ENCODE measurements around the gene ATP5MC3.
"Not testable (repeated sequence)": the region's sequence is repeated elsewhere in the genome, so short reads cannot be mapped to it uniquely, and the experiment has no call there.

The ATP5MC3 gene

DNA sequence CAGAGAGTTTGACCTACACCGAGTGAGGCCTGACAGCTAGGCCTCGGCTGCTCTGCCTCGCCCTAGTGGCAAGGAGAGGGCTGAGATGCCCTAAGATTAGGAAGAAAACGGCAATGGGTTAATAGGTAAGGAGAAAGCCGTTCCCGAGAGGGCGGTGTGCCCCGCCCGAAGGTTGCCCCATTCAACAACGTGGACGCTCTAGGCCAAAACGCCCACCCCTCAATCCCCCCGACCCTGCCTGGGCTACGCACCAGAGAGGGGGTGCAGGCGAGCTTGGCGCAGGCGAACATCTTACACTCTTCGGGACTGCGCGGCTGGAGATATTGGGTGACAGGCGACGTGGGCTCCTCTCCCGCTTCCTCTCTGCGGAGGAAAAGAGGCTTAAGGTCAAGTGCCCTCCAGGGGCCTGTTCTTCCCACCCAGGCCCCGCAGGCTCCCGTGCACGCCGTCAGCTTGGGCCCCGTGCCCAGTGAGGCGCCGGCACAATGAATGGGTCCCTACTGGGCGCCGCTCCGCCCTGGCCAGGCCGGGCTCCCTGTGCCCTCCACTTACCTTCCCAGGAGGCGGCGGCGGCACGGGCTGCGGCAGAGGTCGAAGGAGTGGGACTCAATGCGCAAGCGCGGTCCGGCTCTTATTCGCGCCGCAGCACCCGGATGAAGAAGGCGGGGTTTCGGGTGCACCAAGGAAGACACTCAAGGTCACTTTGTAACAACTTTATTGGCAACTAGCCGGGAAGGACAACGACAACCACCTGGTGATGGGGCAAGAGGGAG, at the start of gene ATP5MC3:
Gene ATP5MC3 (minus strand): TSS at position 607 of the 773 bp plus-strand sequence. CDS start 317 bp downstream, at position 290.
- DNase-seq: peak; percentile 100

DNA sequence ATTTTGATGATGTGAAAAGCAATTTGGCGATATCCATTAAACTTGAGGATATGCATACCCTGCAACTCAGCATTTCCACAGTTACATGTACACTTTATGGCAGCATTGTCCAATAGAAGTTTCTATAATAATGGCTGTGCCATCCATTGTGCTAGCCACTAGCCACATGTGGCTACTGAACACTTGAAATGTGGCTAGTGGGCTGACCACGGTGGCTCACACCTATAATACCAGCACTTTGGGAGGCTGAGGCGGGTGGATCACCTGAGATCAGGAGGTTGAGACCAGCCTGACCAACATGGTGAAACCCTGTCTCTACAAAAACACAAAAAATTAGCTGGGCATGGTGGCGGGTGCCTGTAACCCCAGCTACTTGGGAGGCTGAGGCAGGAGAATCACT, 47.1 kb upstream of the ATP5MC3 start:
- not testable (repeated sequence) for DNase-seq

DNA sequence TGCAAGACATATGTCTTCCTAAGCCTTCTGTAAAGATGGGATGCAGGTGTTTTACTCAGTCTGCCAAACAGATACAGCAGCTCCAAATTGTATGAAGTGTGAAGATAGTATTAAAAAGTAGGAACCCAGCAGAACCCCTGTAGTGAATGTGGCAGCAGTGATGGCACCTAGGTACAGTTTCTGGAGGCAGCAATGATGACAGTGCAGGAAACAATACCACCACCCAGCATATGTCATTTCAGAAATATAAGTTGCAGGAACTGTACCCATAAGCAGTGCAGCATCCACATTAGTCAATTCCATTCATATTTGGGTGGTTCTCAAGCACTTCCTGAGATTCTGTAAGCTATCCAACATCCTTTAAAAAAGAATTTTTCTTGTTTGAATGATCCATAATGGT, 46.7 kb upstream of the ATP5MC3 start:
- no peak for DNase-seq

DNA sequence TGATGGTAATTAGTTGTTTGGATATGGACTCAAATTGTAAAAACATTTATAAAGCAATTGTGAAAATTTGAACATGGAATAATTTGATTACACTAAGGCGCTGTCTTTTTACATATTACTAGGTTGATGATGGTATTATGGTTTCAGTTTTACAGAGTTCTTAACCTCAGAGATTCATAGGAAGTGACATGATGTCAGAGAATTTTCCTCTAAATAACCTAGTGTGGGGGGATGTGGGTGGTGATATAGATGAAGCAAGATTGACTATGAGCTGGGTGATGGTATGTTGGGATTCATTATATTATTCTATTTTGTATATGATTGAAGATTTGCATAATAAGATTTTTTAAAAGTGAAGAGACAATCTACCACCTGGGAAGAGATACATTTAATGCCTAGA, 45.9 kb upstream of the ATP5MC3 start:
- DNase-seq: no peak

DNA sequence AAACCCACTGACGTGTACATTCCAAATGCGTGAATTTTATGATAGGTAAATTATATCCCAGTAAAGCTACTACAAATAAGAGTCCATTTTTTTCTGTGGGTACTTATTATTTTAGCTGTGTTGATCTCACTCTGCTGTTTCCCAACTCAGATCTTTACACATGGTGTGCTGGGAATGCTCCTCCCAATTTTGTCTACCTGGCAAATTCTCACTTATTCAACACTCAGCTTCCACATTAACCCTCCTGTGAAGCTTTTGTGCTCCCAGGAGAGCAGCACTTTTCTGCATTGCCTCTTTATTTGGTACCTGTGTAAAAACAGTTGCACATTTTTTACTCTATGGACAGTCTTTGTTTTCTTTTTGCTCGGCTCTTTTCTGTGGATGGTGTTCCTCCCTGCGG, 38.6 kb upstream of the ATP5MC3 start:
- no peak for DNase-seq

DNA sequence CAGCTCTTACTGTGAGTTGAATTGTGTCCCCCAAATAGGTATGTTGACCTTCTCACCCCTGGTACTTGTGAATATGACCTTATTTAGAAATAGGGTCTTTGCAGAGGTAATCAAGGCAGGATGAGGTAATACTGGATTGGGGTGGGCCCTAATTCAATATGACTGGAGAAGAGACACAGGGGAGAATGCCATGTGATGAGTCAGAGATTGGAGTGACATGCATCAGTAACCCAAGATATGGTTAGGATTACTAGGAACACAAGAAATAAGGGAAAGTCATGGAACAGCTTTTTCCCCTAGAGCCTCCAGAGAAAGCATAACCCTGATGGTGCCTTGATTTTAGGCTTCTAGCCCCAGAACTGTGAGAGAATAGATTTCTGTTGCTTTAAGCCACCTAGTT, 37.0 kb upstream of the ATP5MC3 start:
- DNase-seq: no peak

DNA sequence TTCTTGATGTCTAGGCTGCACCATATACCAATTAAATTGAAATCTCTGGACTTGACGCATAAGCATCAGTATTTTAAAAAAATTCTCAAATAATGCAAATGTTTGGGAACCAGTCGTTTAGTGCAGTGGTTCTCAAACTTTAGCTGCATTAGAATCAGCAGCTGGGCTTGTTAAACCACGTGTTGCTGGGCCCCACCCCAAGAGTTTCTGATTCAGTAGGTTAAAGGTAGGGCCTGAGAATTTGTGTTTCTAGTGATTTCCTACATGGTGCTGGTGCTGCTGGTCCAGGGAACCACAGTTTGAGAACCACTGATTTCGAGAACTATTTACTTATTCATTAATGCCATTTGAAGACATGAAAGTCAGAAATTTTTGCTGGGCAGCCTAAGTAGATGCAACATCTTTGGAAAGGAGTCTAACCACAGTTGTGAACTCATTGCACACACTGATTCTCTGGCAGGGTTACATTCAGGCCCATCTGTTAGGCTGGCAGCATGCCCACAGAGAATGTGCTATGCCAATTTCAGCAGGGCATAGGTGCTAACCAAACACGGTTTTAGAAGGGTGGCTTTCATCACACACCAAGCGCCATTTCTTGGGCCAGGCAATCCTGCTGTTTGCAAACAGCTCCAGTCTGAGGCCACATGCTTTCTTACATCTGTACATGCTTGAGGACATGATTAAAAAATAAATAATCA, 26.4 kb upstream of the ATP5MC3 start:
- DNase-seq: no peak

DNA sequence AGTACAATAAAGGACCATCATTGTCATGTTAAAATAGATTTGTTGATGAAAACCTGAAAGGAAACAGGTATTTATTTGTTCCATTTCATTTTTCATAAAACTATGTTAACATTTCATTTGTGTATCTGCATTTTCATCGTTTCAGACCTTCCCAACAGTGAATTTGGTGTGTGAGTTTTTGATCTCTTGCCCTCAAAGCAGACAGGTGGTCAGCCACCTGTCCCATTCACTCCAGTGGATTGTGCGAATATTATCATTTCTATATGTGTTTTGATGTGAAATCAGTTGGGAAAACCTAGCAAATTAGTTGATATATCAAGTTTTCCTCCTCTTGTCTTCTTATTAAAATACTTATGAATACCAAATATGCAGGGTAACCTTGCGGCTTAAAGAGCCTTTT, 25.4 kb upstream of the ATP5MC3 start:
- no peak for DNase-seq

DNA sequence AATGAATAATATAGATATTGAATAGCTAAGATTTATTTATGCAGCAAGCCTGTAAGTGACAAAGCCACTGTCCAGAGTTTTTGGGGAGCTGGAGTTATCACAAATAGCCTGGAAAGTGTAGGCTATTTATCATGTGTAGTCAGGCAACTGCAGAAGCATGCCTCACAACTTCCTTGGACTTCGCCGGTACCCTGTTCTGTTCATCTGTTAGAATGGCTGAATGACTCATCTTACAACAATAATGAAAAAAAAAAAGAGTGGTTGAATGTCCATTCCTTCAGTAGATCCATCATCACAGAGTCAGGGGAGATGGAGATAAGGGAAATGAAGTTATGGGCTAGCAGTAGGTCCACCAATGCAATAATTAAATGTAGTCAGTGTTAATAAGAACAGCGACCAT, 24.0 kb upstream of the ATP5MC3 start:
- no peak for DNase-seq

DNA sequence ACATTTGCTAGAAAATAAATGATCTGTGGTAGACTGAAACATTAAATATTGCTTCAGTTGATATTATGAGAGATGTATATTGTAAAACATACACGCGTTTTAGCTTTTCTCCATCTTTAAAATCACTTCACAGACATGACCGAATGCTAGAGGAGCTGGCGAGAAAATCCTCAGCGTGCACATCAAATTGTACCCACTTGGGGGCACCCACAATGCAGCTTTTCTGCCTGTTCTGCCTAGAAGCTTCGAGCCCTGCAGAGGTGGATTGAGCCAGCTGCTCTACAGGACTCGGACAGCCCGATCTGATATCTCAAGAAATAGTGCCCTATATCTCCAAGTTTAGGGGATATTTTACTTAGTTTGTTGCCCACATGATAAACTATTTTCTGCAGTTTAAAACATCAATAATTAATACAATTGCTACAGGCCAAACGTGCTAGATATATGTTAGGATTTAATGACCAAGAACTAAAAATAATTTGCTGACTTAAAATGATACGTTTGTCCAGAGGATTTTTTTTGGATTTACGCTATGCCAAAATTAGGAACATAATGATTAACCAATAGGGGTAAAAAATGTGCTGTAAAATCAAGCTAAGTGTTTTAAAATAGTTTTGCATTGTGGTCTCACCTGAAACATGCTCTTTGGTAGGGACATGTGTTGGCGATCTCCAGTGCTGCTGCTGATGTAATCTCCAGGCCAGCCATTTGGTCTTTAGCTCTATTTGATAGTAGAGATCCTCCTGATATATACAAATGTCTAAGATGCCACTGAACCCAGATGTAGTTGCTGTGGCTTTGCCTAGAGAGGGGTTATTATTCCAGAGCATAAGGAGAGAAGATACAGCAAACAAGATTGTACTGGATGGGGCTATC, 22.3 kb upstream of the ATP5MC3 start:
- peak; percentile 93 for DNase-seq

DNA sequence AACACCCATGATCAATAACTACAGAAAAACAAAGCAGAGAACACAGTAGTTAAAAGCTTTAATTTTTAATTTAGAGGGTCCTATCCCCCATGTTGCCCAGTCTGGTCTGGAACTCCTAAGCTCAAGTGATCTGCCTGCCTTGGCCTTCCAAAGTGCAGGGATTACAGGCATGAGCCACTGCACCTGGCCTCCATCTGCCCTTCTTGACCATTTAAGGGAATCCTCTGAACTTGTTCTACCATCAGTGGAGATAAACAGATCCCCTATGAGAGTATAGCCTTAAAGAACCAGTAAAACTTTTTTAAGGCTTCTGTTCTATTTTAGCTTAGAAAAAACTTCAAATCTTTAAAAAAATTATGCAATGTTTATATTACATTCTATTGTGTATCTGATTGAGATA, 13.5 kb upstream of the ATP5MC3 start:
- peak; percentile 54 for DNase-seq

DNA sequence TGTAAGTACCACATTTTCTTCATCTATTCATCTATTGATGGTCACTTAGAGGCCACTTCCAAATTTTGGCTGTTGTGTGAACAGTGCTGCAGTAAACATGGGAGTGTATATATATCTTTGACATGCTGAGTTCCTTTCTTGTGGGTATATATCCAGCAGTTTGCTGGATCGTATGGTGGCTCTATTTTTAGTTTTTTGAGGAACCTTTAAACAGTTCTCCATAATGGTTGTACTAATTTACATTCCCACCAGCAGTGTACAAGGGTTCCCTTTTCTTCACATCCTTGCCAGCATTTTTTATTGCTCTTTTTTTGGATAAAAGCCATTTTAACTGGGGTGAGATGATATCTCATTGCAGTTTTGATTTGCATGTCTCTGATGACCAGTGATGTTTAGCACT, 7.3 kb upstream of the ATP5MC3 start:
- no peak for DNase-seq

DNA sequence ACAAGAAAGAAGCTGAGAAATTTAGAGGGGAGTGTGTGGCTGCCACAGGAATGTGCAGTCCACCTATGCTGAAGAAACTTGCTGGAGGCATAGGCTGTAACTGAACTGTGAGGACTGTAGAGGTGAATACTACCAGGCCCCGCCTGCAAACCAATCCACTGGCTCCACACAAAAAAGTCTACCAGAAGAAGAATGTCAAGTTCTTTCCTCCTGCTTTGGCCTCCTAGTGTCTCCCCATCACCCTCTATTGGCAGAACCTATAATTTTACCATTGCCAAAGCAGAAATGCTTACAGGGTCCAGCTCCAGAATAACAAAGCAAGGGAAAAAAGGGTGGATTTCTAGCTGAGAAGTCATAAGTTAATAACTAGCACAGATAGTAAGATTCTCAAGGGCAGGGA, 5.9 kb upstream of the ATP5MC3 start:
- DNase-seq: no peak

DNA sequence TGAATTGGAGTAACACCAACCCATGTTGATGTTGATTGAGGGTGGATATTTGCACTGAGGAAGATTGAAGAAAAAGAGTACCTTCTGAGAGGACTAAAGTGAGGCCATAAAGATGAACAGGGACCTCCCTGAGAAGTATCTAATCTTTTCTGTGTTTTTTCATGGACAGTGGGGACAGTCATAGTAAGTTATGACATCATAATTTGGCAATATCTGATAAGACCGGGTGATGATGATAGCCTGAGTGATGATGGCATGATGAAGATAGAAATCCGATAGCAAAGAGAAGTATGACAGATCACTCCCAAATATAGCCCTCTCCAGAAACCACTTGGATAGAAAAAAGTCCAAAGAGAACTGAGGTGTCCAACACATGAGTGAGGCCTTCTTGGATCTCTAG, 2.2 kb upstream of the ATP5MC3 start:
- no peak for DNase-seq

DNA sequence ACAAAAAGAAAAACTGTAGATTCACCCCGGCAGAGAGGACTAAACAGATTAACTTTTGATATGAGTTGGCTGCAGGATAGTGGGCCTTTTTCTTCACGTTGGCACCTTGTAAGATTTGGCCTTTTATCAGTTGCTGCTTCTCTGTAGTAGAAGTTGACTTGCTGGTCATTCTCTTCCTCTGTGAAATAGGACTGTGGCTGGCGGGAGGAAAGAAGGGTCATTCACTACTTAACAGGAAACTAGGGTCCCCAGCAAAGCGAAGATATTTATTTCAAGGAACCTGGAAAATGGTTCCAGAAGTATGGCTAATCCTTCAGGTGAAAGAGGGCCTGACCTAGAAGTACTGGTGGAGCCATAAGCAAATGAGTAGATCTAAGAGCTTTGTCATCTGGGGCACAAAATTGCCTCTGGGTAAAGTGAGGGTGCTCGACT, 383 bp upstream of the ATP5MC3 start:
- no peak for DNase-seq

DNA sequence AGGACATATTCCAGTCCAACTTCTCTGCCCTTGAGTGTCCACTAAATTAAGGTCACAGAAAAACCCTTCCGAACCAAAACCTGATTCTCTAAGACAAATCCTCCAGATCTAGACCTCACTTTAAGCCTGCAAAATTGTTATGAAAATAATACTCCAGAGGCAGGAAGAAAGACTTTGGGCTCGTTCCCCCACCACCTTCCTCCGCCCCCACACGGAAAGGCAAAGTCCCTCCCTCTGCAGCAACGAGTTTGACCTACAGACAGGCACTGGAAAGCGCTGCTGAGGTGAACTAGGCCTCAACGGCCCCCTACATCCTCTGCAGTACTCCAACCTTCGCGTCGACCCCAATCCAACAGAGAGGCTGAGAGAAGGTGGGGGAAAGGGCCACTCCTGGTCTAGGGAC, 808 bp downstream of the ATP5MC3 start:
- DNase-seq: peak; percentile 88

DNA sequence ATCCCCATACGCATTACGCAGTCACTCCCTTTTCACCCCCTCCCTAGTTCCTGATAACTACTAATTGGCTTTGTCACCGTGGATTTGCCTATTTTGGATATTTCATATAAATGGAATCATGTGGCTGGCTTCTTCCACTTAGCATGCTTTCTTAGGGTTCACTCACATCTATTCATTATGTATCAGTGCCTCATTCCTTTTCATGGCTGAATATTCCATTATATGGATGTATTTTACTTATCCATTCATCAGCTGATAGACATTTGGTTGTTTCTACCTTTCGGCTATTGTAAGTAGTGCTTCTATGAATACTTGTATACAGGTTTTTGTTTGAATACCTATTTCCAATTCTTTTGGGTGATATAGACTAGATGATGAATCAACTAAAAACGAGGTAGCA, 4.9 kb downstream of the ATP5MC3 start:
- DNase-seq: no peak

DNA sequence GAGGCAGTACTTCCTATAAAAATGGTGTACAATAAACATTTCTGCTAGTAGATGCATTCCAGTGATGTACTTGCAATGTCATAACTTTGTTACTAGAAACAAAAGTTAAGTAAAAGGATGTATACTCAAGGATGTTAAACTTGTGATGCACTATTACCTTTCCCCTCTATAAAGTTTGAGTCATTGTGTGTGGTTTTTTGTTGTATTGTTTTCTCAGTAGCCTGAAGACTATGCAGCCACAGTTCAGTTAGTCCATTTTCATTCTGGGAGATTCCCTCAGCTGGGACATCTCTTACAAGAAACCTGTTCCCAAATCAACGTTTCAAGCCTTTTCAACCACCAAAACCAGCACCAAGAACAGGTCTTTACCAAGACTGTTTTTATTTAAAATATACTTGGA, 5.6 kb downstream of the ATP5MC3 start:
- DNase-seq: no peak

DNA sequence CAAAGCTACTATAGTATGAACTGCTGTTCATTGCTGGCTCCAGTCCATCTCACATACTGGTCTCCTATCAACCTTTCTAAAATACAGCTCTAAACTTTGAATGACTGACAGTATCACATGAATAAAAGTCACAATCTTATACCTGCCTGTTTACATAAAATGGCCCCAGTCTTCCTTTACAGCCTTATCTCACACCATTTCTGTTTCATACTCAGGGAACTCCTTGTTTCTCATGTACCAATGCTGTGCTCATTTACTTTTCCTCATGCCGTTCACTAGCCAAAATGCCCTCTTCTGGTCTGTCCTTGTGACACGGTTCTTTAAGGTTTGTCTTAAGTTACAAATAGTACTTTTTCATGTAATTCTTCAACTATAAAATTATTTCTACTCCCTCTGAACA, 6.2 kb downstream of the ATP5MC3 start:
- DNase-seq: no peak

DNA sequence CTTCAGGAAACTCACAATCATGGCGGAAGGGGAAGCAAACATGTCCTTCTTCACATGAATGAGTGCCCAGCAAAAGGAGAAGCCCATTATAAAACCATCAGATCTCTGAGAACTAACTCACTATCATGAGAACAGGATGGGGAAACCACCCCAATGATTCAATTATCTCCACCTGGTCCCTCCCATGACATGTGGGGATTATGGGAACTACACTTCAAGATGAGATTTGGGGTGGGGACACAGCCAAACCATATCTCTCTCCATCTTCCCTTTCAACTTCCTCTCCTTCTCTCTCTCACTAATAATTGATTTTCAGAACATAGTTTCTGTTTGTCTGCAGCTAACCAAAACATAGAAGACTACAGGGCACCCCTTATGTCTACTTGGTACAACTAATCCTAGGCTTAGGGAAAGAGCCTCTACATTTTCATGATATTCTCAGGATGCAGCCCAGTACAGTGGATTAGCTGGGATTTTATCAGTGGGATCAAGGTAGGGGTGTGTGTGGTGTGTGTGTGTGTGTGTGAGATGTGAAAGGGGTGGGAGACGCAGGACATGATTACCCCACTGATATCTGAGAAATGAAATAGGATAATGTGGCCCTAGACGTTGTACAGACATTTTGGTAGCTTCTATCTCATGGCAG, 10.7 kb downstream of the ATP5MC3 start:
- DNase-seq: no peak

DNA sequence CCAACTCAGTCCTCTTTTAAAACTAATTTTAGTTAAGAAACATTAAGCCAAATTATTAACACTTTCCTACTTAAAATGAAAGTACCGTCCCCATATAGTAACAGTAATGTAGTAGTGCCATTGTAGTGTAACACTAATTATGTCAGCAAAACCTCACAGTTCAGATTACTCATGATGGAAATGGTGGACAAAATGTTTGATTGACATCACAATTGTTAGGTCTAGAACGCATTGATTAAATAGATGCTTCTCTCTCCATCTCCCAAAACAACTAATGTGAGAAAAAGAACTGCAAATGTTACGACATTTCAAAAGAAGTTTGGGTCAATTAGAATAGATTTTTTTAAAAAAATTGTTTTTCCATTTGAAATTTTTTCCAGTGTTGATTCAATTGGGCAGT, 12.3 kb downstream of the ATP5MC3 start:
- peak; percentile 78 for DNase-seq

DNA sequence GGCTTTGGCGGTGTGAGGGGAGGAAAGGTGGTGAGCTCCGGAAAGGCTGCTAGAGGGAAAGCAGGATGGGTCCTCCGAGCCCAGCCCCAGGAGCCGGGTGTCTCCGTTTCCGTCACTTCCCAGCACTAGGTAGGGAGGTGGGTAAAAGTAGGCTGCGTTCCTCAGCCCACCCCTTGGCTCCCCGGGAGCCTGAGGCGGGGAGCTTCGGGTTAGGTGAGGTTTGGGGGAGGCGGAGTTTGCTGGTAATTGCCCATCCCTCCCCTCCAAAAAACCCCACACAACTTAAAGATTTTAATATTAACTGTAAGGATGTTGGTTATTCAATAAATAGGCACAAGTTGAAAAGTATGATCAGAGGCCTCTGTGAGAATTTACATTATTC, 13.0 kb downstream of the ATP5MC3 start:
- no peak for DNase-seq
